Measurements from ENCODE around the gene DLX1. TPM values are rescaled to one million over a fixed set of nuclear protein-coding genes. Genes with fewer than 3 reads are reported as not detected.

Gene DLX1
- total RNA-seq, 1 experiment from 2014 or later = 7.6 TPM

DNA sequence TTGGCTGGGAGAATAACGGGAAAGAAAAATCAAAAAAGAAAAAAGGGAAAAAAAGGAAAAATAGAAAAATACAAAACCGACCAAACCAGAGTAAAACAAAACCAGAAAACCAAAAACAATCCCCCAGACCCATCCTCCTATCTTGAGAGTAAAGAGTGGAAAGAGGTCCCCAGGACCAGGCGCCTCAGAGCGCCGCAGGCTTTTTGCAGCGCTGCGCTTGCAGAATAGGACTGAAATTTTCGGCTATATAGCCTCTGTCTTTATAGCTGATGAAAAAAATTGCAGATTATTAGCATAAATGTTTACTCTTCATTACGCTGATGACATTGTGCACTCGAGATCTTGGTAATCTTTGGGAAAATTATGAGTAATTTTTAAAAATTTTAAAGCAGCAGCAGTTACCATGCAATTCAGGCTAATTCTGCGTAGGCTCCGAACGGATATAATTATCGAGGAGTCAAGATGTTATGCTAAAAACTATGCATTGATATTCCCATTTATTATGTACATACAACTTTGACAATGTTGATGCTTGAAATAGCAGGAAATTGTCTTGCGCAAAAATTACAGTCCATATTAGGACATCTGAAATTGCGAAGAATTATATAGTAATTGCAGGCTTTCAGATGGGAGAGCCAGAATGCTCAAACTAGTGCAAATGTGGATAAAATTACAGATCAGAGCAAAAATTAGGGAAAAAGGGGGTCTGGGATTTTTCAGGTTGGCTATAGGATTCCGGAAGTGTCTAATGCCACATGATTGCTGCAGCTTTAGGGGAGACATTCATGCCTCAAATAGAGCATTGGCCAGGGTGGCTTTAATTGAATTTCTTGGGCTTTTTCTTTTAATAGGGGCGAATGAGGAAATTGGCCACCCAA, 8.3 kb downstream of the DLX1 start:
- Histone ChIP-seq H3K4me1 (ENCODE audit: insufficient read depth, low read length) (peaks cover 21% of the 10 kb centered on the region), H3K79me2 (ENCODE audit: low read length) (no peaks in the 10 kb centered on the region), H3K9me3 (ENCODE audit: low read length) (no peaks in the 10 kb centered on the region), H2AFZ (ENCODE audit: low read length) (peak overlapping the region; percentile 56), H3F3A (ENCODE audit: low read length, unreplicated experiment) (peaks cover 9% of the 10 kb centered on the region), H3K27me3 (ENCODE audit: low read length) (no peaks in the 10 kb centered on the region), H3K9me2 (replicated peaks; ENCODE audit: low read length) (no peaks in the 10 kb centered on the region), H4K20me1 (ENCODE audit: low read length) (no peaks in the 10 kb centered on the region), H3K4me3 (ENCODE audit: low read length) (peak overlapping the region; percentile 97; the same call in 1 of the 2 replicates), H3K4me2 (ENCODE audit: low read length) (peak overlapping the region; percentile 100), H3K27ac (ENCODE audit: low read length) (no peak overlapping the region), H3K36me3 (ENCODE audit: low read depth, low read length) (no peaks in the 10 kb centered on the region), H3K9ac (ENCODE audit: low read length) (no peak overlapping the region)
- ATAC-seq = no peak
- TF ChIP-seq CTCF (conservative IDR thresholded peaks at IDR 0.05; ENCODE audit: low read depth, low read length) = no peak
- no peak for TF ChIP-seq EZH2phosphoT487 (IDR thresholded peaks at IDR 0.05; ENCODE audit: borderline replicate concordance, low read length)
- no peak for TF ChIP-seq EZH2 (IDR thresholded peaks at IDR 0.05; ENCODE audit: low read length, unreplicated experiment)
- no TSS peak for BruUV-seq (replicated peaks)
- ChIA-PET CTCF (no interaction called here), POLR2A (ENCODE audit: unreplicated experiment) (no interaction called here)
- DNase-seq = no peak
- intact Hi-C loops (cut with micrococcal nuclease) = loop anchor here (1.0 to 2.0 kb wide), 3 partner anchors 8 to 93 kb away; partner anchors contain the start of gene DLX1

DNA sequence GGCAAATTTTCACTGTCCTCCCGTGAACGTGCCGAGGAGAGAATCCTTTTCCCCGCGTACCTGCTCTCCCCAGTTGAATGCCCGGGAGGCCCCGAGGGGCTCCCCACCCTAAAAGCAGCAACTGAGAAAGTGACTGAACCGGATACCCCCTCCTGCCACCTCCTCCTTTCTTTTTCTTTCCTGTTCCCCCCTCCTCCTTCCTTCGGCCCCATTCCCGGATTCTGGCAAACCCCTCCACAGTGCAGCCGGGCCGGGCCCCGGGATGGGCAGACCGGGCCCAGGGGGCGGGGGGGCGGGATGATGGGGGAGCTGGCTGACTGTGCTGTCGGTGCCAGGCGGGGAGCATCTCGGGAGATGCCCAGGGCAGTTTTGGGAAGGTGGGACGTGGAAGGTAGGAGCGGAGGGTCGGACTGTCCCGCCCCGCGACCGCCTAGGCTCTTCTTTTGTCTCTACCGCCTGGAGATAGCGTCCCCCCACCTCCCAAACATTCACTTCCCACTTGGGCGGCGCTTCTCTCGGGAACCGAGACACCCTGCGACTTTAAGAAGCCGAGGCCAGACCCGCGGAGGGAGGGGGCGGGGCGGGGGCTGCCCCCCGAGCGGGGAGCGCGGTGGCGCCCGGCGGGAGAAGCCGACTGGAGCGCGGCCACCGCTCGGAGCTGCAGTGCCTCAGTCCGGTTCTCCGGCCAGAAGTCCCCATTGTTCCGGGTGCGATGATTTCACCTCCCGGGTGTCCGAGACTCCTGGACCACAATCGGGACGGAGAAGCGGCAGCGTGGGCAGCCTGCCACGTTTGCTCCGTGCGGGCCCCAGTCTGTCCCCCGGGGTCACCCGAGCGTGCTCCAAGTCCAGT, 9.2 kb downstream of the DLX1 start:
- H3K4me1 ChIP-seq (ENCODE audit: insufficient read depth, low read length) = peaks cover 27% of the 10 kb centered on the region
- no peaks in the 10 kb centered on the region for H3K9me3 ChIP-seq (ENCODE audit: low read length)
- peak overlapping the region; percentile 90 for H3K9ac ChIP-seq (ENCODE audit: low read length)
- H3K9me2 ChIP-seq (replicated peaks; ENCODE audit: low read length) = no peaks in the 10 kb centered on the region
- H3K36me3 ChIP-seq (ENCODE audit: low read depth, low read length) = no peaks in the 10 kb centered on the region
- DNase-seq (peak; percentile 38), ATAC-seq (no peak)
- peak overlapping the region; percentile 93 for H3K27ac ChIP-seq (ENCODE audit: low read length)
- BruUV-seq (replicated peaks) = no TSS peak
- H2AFZ ChIP-seq (ENCODE audit: low read length) = peak overlapping the region; percentile 97
- no peak for TF ChIP-seq CTCF (conservative IDR thresholded peaks at IDR 0.05; ENCODE audit: low read depth, low read length)
- no peak for TF ChIP-seq EZH2phosphoT487 (IDR thresholded peaks at IDR 0.05; ENCODE audit: borderline replicate concordance, low read length)
- TF ChIP-seq EZH2 (IDR thresholded peaks at IDR 0.05; ENCODE audit: low read length, unreplicated experiment) = no peak
- H3K4me3 ChIP-seq (ENCODE audit: low read length) = peak overlapping the region; percentile 97
- no peaks in the 10 kb centered on the region for H3K27me3 ChIP-seq (ENCODE audit: low read length)
- peak overlapping the region; percentile 100 for H3K4me2 ChIP-seq (ENCODE audit: low read length)
- no peaks in the 10 kb centered on the region for H3K79me2 ChIP-seq (ENCODE audit: low read length)
- ChIA-PET CTCF (no interaction called here), POLR2A (ENCODE audit: unreplicated experiment) (interaction anchor here (0.7 kb wide), 1 partner anchor 334 kb away, joined by 6 read pairs; no protein-coding TSS in a partner anchor)
- peaks cover 7% of the 10 kb centered on the region for H3F3A ChIP-seq (ENCODE audit: low read length, unreplicated experiment)
- no peaks in the 10 kb centered on the region for H4K20me1 ChIP-seq (ENCODE audit: low read length)
- intact Hi-C loops (cut with micrococcal nuclease) = loop anchor here (1.0 to 2.0 kb wide), 3 partner anchors 9 to 94 kb away; partner anchors contain the start of gene DLX1

Data from PC-3 (cell line).